HT1080 (cell line): Measurements from ENCODE around the gene UNC79. TPM values are rescaled to one million over a fixed set of nuclear protein-coding genes. Genes with fewer than 3 reads are reported as not detected.
"Not testable (repeated sequence)": the region's sequence is repeated elsewhere in the genome, so short reads cannot be mapped to it uniquely, and the experiment has no call there.

Experiments used
- DNase-seq: peaks from one replicate; pipeline ENCODE4 v3.0.0-alpha.2; 2015; ENCODE audit warnings: low read depth
- polyA plus RNA-seq, 2 experiments: library from polyadenylated mRNA; depleted of rRNA; stranded (reverse); fragments of >200 nt; gene quantifications; 2 replicates each; pipeline ENCODE4 v1.2.3, GENCODE V29; 2015
- total RNA-seq: library from RNA; depleted of rRNA; stranded (reverse); fragments of >200 nt; shearing (Covaris generic); gene quantifications from 2 replicates; pipeline ENCODE4 v1.2.3, GENCODE V29; 2014; rRNA removed

UNC79 gene
- not detected in 2 replicates for total RNA-seq
- not detected in 2 replicates for polyA plus RNA-seq (2015; cell fraction: cytosol; rRNA removed)
- polyA plus RNA-seq (2015; cell fraction: nucleus; rRNA removed), result not detected in 2 replicates

- no peak for DNase-seq
These were observed at the start of gene UNC79 for GRCh38 chr14:93430315-93431035. TSS of gene UNC79 (plus strand) at chr14:93430939. CDS start at chr14:93431030, 91 bp downstream.

- no peak for DNase-seq
These were observed 49.1 kb upstream of the UNC79 start for GRCh38 chr14:93381644-93382043.

DNA sequence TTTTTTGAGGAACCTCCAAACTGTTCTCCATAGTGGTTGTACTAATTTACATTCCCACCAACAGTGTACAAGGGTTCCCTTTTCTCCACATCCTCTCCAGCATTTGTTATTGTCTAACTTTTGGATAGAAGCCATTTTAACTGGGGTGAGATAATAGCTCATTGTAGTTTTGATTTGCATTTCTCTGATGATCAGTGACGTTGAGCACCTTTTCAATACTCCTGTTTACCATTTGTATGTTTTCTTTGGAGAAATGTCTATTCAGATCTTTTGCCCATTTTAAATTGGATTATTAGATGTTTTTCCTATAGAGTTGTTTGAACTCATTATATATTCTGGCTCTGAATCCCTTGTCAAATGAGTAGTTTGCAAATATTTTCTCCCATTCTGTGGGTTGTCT, 46.5 kb upstream of the UNC79 start:
- DNase-seq, result not testable (repeated sequence)

DNA sequence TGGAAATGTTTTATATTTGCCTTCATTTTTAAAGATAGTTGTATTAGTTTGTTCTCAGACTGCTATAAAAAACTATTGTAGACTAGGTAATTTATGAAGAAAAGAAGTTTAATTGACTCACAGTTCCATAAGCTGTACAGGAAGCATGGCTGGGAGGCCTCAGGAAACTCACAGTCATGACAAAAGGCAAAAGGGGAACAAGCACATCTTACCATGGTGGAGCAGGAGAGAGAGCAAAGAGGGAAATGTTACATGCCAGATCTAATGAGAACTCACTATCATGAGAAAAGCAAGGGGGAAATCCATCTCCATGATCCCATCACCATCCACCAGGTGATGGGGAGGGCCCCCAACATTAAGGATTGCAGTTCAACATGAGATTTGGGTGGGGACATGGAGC, 35.5 kb upstream of the UNC79 start:
- DNase-seq, result no peak

GRCh38 chr14:93396456-93396855, 34.3 kb upstream of the UNC79 start:
- DNase-seq, result no peak

DNA sequence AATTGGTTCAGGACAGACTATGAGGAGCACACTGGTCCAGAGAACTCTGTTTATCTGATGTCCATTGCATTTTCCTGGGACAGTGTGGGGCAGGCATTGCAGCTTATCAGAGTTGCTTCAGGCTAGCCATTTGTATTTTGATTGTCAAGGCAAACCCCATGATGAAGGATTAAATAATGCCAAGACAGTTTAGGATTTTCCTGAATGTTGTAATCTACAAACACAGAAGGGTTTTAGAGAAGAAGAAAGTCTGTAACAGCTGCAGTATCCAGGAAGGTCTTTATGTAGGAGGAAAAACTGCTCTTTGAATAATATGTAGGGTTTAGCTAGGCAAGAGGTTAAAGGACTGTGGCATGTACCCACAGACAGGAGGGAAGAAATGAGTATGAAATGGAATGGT, 32.2 kb upstream of the UNC79 start:
- no peak for DNase-seq

- DNase-seq, result no peak
These were observed 27.8 kb upstream of the UNC79 start for GRCh38 chr14:93402951-93403350.

DNA sequence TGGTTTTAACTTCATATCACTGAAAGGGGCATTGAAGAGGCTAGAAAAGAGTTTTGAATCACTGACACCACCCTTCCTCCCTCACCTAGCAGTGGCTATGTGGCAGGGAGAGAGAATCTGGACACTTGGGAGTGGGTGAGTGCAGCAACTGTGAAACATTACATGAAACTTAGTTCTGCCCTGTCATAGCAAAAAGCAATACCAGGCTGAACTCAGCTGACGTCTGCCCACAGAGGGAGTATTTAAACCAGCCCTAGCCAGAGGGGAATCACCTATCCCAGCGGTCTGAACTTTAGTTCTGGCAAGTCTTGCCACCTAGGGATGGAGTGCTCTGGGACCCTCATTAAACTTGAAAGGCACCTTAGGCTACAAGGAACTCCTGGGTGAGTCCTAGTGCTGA, 20.7 kb upstream of the UNC79 start:
- no peak for DNase-seq

DNA sequence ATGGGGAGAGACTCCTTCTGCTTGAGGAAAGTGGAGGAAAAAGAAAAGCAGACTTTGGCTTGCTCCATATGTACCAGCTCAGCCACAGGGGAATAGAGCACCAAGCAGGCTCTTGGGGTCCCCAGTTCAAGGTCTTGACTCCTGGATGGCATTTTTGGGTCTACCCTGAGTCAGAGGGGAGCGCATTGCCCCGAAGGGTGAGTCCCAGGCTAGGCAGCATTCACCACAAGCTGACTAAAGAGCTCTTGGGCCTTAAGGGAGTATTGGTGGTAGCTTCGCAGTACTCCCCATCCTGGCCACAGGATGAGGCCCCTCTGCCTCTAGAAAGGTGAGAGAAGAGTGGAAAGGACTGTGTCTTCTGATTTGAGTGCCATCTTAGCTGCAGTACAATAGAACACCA, 19.8 kb upstream of the UNC79 start:
- DNase-seq, result no peak

- not testable (repeated sequence) for DNase-seq
These were observed 5.6 kb upstream of the UNC79 start for GRCh38 chr14:93425136-93425535.

DNA sequence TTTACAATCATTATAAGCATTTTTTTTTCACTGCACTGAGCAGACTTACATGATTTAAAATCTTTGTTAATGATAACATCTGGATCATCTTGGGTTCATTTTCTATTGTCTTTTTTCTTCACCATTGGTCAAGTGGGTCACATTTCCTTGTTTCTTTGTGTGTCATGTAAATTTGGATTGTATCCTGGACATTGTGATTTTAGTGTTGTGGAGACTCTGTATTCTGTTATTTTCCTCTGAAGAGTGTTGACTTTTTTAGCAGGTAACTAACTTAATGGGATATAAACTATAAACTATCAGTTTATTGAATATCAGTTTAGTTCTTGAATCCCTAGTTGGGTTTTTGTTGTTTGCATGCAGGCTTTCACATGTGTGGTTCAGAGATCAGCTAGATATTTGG, 4.0 kb upstream of the UNC79 start:
- DNase-seq, result no peak

GRCh38 chr14:93431036-93431670, 414 bp downstream of the UNC79 start:
- no peak for DNase-seq

- DNase-seq, result no peak
These were observed 23.5 kb downstream of the UNC79 start for GRCh38 chr14:93454224-93454623.

GRCh38 chr14:93456356-93456755, 25.6 kb downstream of the UNC79 start:
- DNase-seq, result no peak

- DNase-seq, result no peak
These were observed 27.5 kb downstream of the UNC79 start for GRCh38 chr14:93458234-93458633.

DNA sequence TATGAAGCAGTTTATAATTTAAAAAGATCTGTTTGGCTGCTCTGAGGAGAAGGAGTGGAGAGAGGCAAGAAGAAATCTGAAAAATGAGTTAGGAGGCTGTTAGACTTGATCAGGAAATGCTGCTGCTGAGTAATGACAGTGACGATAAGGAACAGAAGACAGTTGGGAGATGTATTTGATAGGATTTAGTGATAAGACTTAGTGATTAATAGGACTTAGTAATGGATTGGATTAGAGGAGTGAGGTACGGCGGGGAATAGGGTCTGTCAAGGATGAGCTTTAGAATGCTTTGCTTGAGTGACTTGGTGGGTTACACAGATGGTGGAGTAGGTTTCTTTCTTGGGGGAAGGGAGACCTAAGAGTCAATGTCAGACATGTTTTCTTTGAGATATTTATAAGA, 31.7 kb downstream of the UNC79 start:
- DNase-seq, result no peak

- no peak for DNase-seq
These were observed 33.5 kb downstream of the UNC79 start for GRCh38 chr14:93464271-93464670.

GRCh38 chr14:93475471-93475870, 44.7 kb downstream of the UNC79 start:
- no peak for DNase-seq

GRCh38 chr14:93476305-93476704, 45.6 kb downstream of the UNC79 start:
- DNase-seq, result no peak

- not testable (repeated sequence) for DNase-seq
These were observed 48.3 kb downstream of the UNC79 start for GRCh38 chr14:93479074-93479473.

GRCh38 chr14:93480867-93481266, 50.1 kb downstream of the UNC79 start:
- no peak for DNase-seq

DNA sequence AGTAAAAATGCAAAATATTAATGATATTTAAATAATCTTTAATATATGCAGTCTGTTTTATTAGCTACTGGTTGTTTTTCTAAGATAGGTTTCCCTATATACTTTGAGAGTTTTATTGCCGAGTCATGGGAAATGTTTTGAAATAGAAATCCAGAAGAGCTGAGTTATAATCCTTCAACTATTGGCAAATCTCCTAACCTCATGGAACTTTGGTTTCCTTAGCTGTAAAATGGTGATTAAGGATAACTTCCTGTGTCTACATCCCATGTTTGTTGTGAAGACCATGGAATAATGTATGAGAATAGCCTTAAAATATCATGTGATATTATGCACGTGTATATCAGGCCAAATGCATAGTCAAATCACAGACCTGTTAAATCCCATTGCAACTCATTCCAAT, 51.0 kb downstream of the UNC79 start:
- DNase-seq, result no peak

DNA sequence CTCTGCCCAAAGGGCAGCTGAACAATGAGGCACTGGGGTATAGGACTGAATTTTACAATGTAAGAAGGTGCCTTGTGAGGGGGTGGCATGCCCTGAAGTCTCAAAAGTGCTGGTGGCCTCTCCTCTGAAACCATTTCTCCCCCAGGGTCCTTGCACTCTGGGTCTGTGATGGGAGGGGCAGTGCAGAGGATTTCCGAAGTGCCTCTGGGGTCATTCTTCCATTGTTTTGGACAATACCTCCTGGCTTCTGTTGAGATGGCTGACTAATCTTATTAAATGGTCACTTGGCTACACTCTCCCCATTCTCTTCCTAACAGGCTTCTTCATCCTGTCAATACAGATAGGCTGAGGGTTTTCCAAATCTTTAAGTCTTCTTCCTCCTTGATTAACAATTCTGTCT, 59.3 kb downstream of the UNC79 start:
- DNase-seq, result no peak
